GM21576 (cell line): ENCODE measurements around the gene PIEZO2.
"Not testable (repeated sequence)": the region's sequence is repeated elsewhere in the genome, so short reads cannot be mapped to it uniquely, and the experiment has no call there.

Experiments used
- ATAC-seq: cut with Tn5 transposase; IDR thresholded peaks from one replicate; pipeline ENCODE4 v1.9.1; 2021; ENCODE audit warnings: mild to moderate bottlenecking, moderate library complexity; ENCODE audit not compliant: unreplicated experiment

The PIEZO2 gene

DNA sequence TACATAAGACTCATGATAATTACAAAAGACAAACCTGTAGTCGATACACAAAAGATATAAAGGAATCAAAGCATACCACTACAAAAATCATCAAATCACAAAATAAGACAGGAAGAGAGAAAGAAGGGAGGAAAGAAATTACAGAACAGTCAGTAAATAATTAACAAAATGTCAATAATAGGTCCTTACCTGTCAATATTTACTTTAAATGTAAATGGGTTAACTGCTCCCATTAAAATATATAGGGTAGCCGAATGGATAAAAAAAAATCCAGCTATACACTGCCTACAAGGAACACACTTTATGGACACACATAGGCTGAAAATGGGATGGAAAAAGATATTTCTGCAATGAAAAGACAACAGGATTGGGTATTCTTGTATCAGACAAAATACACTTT, 163.7 kb downstream of the PIEZO2 start:
- ATAC-seq: no peak

DNA sequence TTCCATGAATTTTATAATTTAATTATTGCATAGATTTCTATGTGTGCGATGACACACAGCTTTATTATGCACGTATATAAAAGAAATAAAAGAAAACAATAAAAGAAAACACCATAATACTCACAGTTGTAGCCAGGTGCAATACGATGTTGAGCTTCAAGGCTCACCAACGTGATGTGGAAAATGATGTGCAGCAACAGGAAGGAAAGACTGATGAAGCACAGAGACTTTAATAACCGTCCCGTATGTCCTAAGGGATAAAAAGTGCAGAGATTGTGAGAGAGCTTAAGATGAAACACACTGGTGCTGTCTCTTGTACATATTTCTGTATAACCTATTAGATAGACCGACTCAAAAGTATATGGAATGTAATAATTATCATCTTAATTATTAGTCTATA, 170.0 kb downstream of the PIEZO2 start:
- ATAC-seq: no peak

DNA sequence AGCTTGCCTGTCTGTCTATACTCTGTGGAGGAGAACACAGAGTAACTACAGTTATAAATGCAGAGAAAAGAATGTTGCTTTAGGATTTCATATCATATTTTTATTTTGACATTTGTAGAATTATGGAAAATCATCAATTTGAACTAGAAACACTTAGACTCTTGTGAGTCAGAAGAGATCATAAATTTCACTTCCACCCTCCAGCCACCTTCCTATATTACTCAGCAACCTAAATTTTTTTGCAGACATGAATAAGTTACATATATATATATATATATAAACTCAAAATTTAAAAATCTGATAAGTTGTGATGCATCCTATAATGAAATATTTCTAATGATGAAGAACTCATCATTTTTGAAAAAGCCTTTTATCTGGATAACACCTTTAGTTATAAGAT, 172.3 kb downstream of the PIEZO2 start:
- ATAC-seq: no peak

DNA sequence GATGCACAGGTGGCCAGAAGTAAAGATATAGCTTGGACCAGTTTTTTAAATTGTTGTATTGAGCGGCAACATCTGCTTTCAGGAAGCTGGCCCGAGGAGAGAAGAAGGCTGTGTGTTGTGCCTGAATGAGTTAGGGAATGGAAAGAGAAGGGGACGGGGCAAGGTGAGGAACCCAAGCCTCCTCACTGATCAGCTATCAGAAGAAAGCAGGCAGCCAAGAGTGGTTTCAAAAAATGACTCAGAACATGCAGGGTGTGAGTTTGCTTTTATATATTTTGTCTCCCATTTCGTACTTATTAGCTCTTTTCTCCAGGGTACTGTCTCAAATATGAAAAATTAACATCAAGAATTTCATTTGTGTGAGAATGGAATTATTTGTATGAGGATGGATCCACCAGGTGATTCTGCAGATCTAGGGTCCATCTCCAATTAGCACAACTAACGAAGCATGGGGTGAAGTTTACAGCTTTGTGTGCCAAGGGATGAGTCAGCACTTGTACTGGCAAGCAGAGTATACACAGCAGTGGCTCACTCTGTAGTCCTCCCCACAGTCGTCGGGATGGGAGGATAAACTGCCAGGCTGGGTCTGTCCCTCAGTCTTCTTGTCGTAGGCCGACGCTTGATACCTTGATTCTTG, 175.7 kb downstream of the PIEZO2 start:
- no peak for ATAC-seq

DNA sequence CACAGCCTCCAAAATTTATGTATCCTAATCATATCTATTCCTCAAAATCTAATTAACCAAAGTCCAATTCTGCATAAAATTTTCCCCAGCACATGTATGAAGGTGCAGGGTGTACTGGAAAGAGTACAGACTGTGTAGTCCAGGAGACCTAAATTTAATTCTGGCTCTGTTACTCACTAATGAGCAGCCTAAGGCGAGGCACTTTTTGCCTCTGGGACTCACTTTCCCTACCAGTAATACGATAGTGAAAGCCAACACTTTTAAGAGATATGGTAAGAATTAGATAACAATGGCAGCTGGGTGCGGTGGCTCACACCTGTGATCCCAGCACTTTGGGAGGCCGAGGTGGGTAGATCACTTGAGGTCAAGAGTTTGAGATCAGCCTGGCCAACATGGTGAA, 177.7 kb downstream of the PIEZO2 start:
- ATAC-seq: no peak

DNA sequence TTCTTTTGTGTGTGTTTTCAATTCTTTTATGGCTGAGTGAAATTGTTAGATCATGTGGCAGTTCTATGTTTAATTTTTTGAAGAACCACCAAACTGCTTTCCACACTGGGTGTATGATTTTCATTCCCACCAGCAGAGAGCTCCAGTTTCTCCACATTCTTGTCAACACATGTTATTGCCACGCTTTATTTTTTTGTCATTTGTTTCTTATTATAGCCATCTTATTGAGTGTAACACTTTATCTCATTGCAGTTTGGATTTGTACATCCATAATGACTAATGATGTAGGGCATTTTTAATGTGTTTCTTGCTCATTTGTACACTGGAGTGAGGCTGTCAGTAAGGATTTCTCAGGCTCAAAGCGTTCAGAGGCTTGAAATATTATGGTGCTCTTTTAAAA, 184.2 kb downstream of the PIEZO2 start:
- no peak for ATAC-seq

DNA sequence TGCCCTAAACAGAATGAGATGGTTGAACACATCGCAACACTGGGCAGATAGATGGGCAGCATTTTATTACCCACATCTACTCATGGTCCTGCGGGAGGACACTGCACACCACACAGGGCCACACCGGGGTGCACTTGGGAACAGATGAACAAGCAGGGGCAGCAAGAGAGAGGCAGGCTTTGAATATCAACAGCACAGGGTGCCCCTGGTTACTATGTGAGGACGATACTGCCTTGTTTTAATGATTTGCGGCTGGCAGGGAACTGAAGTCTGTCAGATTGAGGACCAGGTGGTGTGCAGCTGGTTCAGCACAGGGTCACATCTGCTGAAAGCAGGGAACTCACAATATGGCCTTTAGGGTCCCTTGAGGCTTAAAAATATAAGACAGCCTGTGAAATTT, 195.7 kb downstream of the PIEZO2 start:
- peak; percentile 58 for ATAC-seq

DNA sequence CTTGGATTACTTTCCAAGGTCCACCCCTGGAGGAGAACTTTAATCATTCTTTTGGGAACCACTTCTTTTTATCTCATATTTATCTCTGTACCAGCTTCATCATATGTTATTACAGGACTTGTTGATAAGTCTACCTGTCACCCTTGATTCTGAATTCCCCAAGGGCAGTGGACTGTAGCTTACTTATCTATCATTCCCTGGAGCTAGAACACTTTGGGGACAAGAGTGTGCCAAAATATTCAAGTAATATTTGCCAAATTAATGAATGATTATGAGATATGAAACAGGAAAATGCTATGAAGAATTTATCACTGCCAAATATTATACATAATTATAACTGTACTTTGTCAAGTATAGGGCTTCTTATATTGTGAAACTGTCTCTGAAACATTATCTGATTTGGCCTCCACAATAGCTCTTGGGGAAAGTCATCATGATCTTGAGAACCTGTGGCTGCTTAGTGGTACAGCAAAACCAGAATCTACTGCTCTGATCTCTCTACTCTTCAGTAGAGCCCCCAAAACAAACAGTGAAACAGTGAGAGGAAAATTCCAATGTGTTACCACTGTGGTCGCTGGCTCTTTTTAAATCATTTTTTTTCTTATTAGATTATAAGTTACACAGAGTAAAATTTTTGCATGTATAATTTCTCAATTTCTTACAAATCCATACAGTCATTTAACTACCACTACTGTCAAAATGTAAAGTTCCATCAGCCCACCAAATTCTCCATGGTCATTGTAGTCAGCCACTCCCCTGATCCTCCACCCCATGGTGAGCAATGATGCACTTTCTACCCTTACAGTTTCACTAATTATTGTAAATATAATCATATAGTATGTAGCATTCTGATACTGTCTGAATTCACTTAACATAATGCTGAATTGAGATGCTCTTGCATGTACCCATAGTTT, 197.5 kb downstream of the PIEZO2 start:
- ATAC-seq: peak; percentile 17

DNA sequence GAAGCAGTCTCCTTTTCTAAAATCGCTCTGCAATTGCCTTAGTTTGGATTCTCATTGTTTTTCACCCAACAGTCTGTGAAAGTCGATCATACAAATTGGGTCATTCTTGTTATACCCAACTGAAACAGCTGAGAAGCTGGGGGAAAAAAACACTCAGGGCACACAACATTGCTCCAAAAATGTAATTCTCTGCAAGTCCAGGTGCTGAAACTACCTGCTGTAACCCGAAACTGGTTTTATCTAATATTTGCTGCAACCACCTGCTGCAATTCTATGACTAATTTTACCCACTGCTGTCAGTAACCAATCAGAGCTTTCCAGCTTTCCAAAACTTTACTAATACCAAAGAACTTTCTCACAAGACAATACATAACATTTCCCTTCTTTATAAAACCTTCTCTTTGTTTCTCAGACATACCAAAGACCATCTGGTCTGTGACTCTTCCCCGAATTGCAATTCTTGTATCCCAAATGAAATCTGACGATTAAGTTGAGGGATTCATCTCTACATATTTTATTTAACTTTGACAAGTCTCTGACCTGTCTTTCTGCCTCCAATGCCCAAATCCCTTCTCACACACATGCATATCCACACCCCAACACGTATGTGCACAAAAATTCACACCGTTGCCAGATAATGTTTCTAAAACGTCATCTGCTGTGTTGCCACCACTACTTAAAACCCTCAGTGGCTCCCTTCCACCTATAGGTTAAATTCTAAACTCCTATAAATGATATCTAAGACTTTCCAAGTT, 198.3 kb downstream of the PIEZO2 start:
- peak; percentile 52 for ATAC-seq

DNA sequence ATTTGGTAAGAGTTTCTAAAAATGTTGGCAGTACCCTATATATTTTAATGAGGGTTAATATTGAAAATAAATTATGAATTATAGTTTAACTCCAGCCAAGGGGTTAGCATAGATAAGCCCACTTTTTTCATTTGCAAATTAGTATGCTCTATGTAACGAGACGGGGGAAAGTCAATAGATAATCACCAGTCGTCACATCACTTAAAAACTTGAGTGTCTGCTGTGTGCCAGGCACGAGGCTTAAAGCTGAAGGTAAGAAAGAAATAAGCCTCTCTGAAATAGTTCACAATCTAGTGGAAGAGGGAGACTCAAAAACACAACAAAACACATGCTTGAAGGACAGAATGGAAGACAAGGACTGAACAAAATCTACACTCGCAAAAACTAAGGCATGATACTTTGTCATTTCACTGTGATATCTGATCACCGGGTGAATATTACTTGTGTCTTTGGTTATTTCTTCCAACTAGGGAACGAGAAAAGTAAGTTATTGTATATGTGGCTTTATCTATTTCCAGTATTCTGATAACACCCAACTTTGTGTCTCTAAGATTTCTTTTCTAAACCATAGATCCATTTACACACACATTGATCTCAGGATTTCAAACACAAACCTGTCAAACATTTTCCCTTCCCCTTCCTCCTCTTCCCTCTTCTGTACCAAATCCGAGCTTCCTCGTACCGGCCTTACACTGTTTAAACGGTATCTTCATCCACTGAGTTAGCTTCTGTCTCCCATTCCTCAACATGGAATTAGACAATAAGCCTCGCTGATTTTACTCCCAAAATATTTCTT, 199.1 kb downstream of the PIEZO2 start:
- ATAC-seq: no peak

DNA sequence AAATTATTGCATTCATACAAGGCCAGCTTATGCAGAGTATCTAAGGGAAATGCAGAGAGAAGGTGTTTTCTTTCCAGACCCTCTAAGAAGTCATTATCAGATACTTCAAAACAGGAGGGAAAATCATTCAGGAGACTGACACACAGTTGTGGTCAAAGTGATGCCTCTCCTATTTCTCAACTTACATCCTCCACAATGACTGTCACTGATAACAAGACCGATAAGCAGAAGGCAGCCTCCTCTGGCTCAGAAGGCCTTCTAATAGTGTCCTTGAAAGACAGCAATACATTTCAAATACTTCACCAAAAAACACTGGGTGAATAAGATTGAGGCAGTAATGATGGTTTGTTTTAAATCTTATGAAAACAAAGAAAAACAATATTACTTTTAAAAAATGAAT, 199.7 kb downstream of the PIEZO2 start:
- no peak for ATAC-seq

DNA sequence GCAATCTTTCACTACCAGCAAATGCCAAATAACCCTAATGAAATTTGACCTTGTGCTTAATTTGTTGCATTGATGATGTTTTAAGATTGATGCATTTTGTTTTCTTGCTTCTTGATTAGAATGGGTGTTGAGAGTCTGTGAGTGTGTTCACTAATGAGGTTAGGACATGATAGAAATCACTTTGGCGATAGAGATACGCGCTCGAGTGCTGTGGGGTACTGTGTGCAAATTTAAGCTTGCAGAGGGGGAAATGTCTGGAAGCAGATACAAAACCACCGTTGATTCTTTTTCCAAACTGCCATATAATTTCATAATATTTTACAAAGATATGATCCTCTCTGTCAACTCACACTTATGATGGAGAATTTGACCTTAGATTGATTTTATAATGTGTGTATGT, 200.9 kb downstream of the PIEZO2 start:
- ATAC-seq: no peak

DNA sequence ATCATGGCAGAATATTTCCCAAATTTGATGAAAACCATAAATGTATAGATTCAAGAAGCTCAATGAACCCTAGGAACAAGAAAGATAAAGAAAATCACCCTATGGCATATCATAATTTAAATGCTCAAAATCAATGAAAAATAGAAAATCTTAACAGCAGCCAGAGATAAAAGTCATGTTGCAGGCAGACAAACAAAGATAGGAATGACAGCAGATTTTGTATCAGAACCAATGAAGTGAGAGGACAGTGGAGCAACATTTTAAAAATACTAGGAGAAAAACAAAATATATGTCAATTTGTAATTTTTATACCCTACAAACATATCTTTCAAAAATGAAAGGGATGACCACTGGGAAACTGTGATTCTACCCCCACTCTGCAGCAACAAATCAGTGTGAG, 203.3 kb downstream of the PIEZO2 start:
- ATAC-seq: no peak

DNA sequence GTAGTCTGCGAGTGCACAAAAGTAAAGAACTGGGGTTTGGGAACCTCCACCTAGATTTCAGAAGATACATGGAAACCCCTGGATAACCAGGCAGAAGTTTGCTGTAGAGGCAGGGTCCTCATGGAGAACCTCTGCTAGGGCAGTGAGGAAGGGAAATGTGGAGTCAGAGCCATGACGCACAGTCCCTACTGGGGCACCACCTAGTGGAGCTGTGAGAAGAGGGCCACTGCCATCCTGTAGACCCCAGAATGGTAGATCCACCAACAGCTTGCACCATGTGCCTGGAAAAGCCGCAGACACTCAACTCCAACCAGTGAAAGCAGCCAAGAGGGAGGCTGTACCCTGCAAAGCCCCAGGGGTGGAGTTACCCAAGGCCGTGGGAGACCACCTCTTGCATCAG, 206.4 kb downstream of the PIEZO2 start:
- no peak for ATAC-seq

DNA sequence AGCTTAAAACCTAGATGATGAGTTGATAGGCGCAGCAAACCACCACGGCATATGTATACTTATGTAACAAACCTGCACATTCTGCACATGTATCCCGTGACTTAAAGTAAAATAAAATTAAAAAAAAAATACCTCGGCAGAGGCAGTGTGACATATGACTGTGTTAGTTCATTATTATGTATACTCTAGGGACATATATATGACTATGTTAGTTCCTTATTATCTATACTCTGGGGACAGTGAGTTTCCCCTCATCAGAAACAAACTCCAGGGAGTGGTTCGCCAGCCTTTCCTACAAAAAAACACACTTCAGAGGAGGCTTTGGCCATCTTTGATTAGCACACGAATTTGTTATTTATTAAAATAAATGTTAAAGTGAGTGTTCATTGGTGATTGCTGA, 209.5 kb downstream of the PIEZO2 start:
- no peak for ATAC-seq

DNA sequence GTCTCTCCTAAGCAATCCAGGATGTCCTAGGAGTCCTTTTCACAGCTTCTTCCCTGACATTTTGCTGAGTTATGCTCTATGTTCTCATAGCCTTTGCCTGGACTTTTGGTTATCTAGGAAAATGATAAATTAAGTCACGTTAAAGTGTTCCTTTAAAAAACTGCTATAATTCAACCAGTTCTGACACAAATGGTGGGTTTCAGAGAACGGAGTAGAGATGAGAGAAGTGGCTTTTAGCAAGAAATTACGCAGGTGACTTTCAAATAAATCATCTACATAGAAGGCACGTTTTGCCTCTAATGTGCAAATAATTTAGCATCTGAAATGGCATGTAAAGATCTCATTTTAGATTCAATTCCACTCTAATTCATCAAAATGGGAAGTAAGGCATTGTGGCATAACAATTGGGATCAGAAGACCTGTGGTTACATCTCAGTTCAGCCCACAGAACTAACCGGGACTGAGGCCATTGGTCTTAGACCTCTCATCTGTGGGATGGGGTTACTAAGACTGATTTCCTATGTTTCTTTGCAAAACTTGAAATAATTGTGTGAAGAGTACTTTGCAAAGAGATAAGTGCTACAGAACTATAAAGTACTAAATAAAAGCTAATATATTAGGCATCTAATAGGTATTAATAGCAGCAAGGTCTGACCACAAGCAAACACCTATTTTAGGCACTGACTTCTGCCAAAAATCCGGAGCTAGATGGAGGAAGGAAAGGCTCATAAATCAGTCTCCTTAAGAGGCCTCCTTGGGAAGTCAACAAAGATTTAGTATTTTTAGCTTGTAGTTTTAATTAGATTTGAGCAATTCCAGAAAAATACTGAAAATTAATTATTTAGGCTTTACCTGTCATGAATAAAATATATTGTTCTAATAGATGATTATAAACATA, 211.4 kb downstream of the PIEZO2 start:
- ATAC-seq: no peak

DNA sequence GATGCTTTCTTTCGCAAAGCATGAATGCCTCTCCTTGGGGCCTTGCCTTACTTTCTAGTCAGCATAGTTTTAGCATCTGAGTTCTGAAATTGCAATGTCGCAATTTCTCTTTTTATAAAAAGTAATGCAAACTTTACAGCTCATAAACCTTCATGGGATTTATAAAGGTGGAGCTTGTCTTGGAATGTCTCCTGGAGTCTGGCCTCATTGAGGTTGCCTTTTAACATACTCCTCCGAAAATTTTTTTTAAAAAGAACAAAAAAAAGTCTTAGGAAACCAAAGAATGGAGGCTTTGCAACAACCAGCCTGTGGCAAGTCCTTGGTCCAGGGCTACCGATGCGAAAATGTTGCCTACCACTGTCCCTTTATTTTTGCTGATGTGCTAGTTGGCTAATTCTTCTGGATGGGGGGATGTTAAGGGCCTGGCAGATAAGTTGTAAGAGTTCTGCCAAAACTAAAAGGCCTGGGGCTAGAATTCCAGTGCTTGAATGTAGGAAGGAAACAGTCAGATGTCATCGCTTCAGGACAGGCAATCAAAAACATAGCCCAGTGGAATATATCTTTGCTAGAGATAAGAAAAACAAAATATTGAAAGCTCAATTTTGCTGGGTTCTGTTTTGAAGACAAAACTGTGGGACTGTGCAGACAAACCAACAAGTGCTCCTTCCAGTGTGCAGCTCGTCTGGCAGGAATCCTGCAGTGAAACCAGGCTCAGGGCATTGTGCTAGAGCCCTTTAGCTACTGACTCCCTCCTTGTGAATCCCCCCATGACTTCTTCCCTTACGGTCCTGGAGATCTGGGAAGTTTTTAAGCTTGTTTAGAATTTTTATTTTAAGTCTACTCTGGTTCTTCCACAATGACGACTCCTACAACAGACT, 213.0 kb downstream of the PIEZO2 start:
- no peak for ATAC-seq

DNA sequence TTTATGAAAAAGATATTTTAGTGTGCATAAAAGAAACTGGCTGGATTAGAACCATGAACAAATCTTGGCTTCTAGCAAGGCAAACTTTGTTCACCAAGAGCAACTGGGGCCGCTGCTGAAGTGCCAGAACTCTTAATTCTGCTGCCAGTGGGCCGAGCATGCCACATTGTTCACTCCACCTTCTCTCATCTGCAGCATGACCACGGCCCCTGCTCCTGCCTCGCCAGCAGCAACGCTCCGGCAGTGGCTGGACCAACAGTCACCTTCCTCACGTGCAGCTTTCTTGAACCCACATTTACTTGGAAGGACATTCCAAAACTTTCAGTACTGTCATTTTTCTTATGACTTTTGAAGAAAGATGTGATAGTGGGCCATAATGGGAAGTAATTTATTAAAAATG, 213.8 kb downstream of the PIEZO2 start:
- ATAC-seq: no peak

DNA sequence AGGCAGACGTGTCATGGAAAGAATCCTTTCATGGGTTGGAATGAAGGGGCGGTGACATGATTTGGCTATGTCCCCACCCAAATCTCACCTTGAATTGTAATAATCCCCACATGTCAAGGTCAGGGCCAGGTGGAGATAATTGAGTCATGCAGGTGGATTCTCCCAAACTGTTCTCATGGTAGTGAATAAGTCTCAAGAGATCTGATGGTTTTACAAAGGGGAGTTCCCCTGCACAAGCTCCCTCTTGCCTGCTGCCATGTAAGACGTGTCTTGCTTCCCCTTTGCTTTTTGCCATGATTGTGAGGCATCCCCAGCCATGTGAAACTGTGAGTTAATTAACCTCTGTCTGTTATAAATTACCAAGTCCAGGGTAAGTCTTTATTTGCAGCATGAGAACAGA, 215.7 kb downstream of the PIEZO2 start:
- not testable (repeated sequence) for ATAC-seq
